ENCODE data around the gene PIP4K2A. TPM values are rescaled to one million over a fixed set of nuclear protein-coding genes. Genes with fewer than 3 reads are reported as not detected.

The PIP4K2A gene
- total and polyA plus RNA-seq, 4 donors = 7.3 to 42.2 (median 27.6) TPM

DNA sequence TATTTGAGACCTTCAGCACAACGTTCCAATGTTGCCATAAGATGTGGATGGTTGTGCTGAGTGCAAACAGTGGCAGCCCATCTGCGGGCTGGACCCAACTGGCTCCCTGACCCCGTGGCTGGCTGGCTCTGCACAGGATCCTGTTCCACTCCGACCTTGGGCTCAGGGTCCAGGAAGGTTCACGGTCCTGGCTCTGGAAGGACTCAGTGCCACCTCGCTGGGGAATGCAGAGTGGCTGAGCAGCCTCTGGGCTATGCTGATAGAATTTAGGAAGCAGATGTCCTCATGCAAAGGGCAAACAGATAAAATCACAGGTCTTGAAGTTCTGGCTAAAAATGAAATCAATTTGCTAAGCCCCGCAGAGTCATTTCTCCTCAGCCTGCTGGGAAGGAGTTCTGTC, 171.6 kb downstream of the PIP4K2A start:
- H3K9ac ChIP-seq (ENCODE audit: insufficient read depth in 1 of 2, low read length in 2 of 2) = no peak overlapping the region
- TF ChIP-seq CTCF (IDR thresholded peaks at IDR 0.05; ENCODE audit: control extremely low read depth, extremely low read depth) = no peak
- DNase-seq = no peak
- peaks cover 5 to 29% (median 13%) of the 10 kb centered on the region in 4 donors for H3K36me3 ChIP-seq (ENCODE audit: control insufficient read depth in 4 of 4, insufficient read depth in 4 of 4, low read length in 4 of 4)
- no peak overlapping the region for H3K4me3 ChIP-seq
- peaks cover 0 to 7% (median 0%) of the 10 kb centered on the region in 5 donors for H3K4me1 ChIP-seq (ENCODE audit: control insufficient read depth in 5 of 5, insufficient read depth in 5 of 5, low read length in 5 of 5)
- H3K27ac ChIP-seq (ENCODE audit: low read depth in 1 of 2, low read length in 1 of 2) = no peak overlapping the region
- no peaks in the 10 kb centered on the region for H3K9me3 ChIP-seq (ENCODE audit: control insufficient read depth in 4 of 4, insufficient read depth in 3 of 4, low read length in 3 of 4)
- no peaks in the 10 kb centered on the region for H3K27me3 ChIP-seq (ENCODE audit: control insufficient read depth in 3 of 3, insufficient read depth in 3 of 3, low read length in 2 of 3)
- ATAC-seq (ENCODE audit: insufficient read depth, low FRiP score) = no peak
- 79 to 84% methylated on average over 7 of the region's 7 CpGs for WGBS, 2 donors

DNA sequence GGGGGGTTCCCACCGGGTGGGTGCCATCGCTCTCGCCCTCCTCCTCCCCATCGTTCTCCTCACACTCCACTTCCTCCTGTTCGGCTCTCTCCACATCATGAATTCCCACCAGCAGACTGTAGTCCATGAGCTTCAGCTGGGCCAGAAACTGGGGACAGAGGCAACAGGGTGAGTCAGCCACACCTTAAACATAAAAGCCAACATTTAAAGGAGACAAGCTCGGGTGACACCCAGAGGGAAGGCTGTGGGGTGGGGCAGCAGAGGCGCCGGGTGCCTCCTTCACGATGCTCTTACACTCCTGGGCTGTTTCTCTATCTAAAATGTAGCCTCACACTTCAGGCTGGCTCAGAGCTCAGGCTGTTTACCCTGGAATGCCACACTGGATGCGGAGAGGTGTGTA, 172.5 kb downstream of the PIP4K2A start:
- Histone ChIP-seq H3K9ac (ENCODE audit: insufficient read depth in 1 of 2, low read length in 2 of 2) (no peak overlapping the region), H3K27ac (ENCODE audit: low read depth in 1 of 2, low read length in 1 of 2) (no peak overlapping the region), H3K27me3 (ENCODE audit: control insufficient read depth in 3 of 3, insufficient read depth in 3 of 3, low read length in 2 of 3) (no peaks in the 10 kb centered on the region), H3K9me3 (ENCODE audit: control insufficient read depth in 4 of 4, insufficient read depth in 3 of 4, low read length in 3 of 4) (no peaks in the 10 kb centered on the region), H3K4me3 (no peak overlapping the region), H3K36me3 (ENCODE audit: control insufficient read depth in 4 of 4, insufficient read depth in 4 of 4, low read length in 4 of 4) (peaks cover 5 to 32% (median 12%) of the 10 kb centered on the region in 4 donors), H3K4me1 (ENCODE audit: control insufficient read depth in 5 of 5, insufficient read depth in 5 of 5, low read length in 5 of 5) (peaks cover 0 to 8% (median 0%) of the 10 kb centered on the region in 5 donors)
- DNase-seq = no peak
- 91 to 96% methylated on average over 10 of the region's 10 CpGs for WGBS, 2 donors
- ATAC-seq (ENCODE audit: insufficient read depth, low FRiP score) = no peak
- TF ChIP-seq CTCF (IDR thresholded peaks at IDR 0.05; ENCODE audit: control extremely low read depth, extremely low read depth) = no peak

DNA sequence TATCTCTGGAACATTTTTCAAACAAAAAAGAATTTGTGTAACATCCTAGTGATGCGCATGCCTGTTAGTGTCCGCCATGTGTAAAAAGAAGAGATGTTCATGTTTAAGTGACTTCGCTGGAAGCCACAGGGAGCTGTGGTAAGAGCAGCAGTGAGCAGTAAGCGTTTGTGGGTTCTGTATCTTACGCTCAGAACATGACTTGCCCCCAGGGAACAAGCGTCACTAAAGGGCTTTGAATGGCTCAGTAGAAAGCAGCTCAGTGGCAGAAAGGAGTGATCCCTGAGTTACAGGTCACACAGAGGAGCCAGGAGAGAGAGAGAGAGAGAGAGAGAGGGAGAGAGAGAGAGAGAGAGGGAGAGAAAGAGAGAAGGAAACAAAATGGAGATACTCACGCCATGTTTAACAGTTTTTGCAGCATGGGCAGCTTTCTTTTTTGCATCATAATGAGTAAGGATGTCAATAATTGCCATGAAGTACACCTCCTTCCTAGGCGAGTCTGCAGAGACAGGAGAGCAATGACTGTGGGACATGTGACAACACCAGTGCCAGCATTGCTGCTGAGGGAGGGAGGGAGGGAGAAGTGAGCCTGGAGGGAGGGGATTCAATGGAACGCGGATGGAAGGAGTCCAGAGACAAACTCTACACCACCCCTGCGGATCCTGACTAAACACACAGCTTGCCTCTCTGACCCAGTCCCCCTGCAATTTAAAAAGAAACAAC, 174.6 kb downstream of the PIP4K2A start:
- Histone ChIP-seq H3K27me3 (ENCODE audit: control insufficient read depth in 3 of 3, insufficient read depth in 3 of 3, low read length in 2 of 3) (no peaks in the 10 kb centered on the region), H3K36me3 (ENCODE audit: control insufficient read depth in 4 of 4, insufficient read depth in 4 of 4, low read length in 4 of 4) (peaks cover 5 to 32% (median 12%) of the 10 kb centered on the region in 4 donors), H3K9ac (ENCODE audit: insufficient read depth in 1 of 2, low read length in 2 of 2) (no peak overlapping the region), H3K4me1 (ENCODE audit: control insufficient read depth in 5 of 5, insufficient read depth in 5 of 5, low read length in 5 of 5) (peaks cover 0 to 6% (median 0%) of the 10 kb centered on the region in 5 donors), H3K4me3 (no peak overlapping the region), H3K9me3 (ENCODE audit: control insufficient read depth in 4 of 4, insufficient read depth in 3 of 4, low read length in 3 of 4) (no peaks in the 10 kb centered on the region), H3K27ac (ENCODE audit: low read depth in 1 of 2, low read length in 1 of 2) (no peak overlapping the region)
- WGBS, 2 donors = 95 to 97% methylated on average over 11 of the region's 11 CpGs
- ATAC-seq (ENCODE audit: insufficient read depth, low FRiP score) (no peak), DNase-seq (no peak)
- TF ChIP-seq CTCF (IDR thresholded peaks at IDR 0.05; ENCODE audit: control extremely low read depth, extremely low read depth) = no peak

All from lung (tissue), 12 donors.